GM19351 (cell line): Measurements from ENCODE around the gene SHTN1.
A peak's percentile ranks its signal among the peaks of the same experiment; 100 is the strongest.

Experiments used
- ATAC-seq: cut with Tn5 transposase; IDR thresholded peaks from one replicate; pipeline ENCODE4 v1.9.1; 2021; ENCODE audit warnings: mild to moderate bottlenecking, moderate library complexity; ENCODE audit not compliant: unreplicated experiment

SHTN1 gene

DNA sequence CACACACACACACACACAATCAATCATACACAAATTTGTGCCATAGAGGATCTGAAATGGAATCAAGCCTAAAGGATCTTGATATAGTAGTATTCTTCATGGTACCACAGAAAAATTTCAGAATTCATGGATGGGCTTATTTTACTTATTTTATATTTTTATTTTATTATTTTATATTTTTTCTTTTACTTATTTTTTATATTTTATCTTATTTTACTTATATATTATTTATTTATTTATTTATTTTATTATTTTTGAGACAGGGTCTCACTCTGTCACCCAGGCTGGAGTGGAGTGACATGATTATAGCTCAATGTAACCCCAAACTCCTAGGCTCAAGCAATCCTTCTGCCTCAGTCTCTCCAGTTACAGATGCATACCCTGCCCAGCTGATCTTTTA, 16.7 kb downstream of the SHTN1 start:
- ATAC-seq: no peak

DNA sequence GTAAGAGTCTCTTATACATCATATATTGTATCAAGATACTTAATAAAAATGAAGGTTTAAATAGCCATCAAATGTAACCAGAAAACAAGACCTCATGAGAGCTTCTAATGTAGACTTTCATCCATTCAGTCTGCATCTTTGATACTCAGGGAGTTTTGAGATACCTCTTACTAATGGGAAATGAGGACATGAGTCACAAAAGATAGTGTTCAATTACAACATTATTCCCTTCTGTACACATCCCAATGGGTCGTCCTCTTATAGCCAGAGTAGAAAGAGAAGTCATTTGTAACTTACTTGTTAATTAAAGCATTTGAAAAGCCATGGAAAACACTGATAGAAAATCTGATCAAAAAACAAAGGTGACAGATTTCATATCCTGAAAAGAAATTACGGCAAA, 19.4 kb downstream of the SHTN1 start:
- no peak for ATAC-seq

DNA sequence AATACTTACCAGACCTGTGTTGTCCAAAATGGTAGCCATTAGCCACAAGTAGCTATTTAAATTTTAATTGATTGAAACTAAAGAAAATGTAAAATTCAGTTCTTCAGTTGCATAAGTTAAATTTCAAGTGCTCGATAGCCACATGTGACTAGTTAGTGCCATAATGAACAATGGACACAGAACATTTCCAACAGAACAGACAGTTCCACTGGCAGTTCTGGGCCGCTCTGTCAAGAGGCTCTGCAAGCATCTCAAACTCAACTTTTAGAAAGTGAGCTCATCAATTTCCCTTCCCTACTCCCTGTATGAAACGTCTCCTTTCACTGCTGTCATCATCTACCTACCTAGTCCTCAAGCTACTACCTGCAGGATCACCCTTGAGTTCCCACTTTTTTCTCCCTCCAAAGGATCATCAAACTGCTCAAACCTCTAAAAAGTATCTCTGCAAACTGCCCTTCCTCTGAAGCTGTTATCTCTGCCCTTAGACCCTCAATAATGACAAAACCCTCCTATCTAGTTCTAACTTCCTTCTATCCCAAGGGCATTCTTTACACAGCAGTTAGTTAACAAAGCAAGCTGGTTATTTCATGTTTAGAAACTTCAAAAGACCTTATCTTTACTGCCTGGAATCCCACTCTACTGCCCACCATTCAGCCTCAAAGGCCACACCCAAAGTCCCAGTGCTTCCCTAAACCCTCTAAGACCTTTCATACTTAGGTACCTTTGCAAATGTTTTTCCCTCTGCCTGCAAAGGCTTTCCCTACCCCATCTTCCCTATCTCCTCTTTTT, 20.6 kb downstream of the SHTN1 start:
- ATAC-seq: no peak

DNA sequence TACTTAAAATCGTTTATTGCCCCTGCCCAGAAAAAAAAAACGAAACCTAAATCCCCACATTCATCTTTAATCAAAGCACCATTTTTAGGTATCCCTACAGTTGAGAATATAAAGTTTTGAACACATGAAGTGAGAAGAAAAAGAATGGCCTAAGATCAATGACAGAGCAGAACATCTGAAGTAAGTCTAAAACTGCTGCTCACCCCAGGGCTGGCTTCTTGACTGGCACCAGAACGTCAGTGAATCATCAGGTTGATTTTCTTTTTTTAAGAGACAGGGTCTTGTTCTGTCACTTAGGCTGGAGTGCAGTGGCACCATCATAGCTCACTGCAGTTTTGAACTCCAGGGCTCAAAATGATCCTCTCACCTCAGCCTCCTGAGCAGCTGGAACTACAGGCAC, 24.9 kb downstream of the SHTN1 start:
- ATAC-seq: no peak

DNA sequence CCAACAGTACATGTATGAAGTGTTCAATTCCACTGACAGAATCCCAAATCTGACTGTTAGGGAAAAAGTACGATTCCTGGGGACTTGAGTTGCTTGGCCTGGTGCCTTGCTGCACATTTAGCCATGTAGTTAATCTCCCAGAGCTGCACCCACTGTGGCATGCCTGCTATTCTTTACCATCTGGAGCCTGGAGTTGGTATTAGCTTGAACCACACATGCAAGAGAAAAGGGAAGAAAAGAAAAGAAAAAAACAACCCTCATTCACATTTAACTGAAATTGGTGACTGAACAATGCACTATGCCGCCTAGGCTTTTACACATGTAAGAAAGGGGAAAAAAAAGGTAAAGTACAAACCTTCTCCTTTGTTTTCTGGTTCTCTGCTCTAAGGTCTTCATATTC, 26.1 kb downstream of the SHTN1 start:
- ATAC-seq: no peak

DNA sequence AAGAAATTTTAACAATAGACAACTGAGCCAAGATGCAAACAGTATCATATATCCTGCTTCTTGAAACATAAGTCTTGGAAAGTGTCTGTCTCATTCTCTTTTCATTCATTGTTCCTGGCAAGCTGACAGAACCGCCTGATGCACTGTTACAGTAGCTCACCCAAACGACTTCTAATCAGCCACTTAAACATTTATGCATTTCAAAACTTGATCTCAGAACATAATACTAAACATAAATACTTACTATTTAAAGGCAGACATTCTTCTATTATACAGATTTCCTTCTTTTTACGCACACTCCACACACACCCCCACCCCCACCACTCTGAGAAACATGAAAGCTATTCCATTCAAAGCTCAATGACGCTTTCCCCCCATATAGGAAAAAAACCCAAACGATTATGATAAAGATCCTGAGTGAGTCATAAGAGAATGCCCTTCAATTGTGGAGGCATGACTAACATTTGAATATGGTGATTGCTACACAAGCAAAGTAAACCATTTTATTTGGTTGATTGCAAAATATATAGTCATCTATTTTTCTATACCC, 30.5 kb downstream of the SHTN1 start:
- no peak for ATAC-seq

DNA sequence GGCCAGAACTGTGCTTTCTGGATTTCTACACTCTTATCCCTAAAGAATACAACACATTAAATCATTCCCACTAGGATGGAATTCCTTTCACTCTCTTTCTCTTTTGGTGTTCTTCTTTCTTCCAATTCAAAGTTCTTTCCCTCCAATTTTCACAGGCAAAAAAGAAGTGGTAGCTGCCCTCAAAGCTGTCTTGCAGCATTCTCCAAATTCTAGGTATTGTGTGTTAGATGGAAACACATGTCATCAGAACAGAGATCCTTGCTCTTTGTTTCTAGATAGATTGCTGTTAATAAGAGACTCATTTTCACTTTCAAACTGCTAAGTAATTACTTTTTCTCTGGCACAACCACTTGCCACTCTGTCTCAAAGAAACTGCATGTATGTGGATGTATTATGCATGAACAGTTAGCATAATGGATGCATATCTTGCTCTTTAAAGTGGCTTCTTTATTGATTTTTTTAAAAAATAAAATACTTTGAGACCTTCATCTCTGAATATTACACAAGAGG, 31.0 kb downstream of the SHTN1 start:
- ATAC-seq: no peak

DNA sequence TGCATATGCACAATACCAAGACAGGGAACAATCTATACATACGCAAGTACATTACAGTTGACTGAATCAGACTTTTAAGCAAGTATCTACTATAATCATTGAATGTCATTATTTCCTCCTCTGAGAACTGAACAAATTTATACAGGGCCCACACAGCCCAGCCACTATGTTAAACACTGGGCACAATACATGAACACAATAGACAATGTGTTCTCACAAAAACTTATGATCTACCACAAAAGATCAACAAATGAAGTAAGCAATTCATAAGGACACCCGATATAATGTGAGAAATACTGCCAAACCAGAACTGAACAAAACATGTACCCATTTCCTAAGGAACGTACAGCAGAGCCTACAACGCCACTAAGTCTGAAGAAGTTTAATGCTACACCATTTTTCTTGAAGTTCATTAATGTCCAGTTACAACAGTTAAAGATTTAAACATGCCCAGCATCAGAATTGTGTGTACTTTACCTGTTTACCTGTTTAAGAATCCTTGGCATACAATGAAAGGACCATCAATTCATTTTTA, 31.5 kb downstream of the SHTN1 start:
- ATAC-seq: no peak

DNA sequence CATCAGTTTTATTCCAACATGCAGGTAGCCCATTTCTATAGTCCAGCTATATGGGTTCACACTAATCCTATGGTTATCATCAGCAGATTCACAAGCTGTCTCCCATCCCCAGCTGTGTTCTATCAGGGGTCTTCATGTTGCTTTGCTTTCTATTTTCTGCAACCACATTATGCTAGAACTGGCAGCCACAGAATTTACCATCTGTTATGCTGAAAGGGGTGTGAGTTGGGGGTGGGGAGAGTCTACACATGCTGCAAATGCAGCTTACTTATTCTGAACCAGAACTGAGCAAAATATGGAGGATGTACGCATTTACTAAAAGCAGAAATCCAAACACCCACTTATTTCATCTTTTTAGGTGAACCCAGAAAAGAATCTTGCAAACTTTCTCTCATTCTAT, 32.9 kb downstream of the SHTN1 start:
- ATAC-seq: no peak

DNA sequence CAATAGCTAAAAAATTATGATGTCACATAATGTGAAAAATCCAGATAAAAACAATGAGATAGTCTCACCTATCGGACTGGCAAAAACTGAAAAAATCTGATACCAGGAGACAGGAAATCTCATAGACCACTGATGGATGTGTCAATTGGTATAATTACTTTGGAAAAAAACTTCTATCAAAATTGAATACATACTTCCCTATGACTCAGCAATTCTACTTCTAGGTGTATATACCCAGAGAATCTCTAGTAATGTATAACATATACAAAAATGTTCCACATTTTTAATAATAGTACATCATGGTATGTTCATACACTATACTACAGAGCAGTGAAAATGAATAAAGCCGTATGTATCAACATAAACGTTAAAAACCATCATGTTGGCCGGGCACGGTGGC, 34.9 kb downstream of the SHTN1 start:
- no peak for ATAC-seq

DNA sequence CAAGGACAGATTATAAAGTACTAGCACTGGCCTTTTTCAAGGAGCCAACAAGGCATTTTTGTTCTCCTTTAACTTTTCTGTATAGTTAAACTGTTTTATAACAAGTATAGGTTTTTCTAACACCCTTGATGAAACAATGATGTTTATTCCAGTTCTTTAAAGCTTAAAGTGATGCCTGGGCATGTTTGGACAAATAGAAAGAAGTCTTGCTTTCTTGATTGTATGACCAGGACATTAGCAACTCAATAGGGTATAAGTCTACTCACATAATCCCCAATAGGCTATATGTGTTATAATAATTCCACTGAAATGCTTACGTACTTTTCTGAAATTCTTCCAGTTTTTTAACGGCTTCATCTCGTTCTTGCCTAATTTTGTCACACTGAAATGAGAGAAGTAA, 36.7 kb downstream of the SHTN1 start:
- no peak for ATAC-seq

DNA sequence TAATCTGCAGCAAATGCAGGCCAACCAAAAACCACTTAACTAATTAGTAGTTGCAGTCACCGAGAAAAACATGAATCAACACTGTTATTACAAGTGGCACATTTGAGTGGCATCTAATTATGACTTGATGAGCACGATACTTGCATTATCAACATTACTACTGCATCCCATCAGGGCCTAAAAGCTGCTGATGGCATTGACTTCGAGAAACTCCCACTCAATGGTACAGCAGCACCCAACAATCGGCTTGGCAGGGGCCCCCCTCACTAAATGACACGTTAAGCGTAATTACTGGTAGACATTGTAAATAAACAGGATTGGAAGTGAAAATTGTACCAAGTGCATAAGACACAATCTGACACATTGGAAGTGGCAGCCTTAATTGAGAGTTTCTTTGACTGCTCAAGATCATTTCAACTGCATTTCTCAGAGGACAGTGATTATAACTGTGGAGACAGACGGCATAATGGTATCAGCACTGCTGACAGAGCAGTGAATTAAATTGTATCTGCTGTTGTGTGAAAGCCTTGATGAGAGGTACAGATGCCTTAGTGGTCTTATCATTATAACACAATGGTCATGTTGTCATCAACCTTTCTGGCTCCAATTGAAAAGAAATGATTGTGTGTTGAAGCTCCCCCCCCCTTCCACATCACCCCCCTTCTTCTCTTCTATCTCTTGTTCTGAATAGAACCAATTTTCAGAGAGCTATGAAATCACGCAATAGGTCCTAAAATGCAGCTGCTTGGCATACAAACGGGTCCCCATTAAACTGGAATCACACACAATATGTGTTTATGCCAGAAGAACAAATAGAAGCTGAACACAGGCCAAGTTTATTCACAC, 43.4 kb downstream of the SHTN1 start:
- ATAC-seq: no peak

DNA sequence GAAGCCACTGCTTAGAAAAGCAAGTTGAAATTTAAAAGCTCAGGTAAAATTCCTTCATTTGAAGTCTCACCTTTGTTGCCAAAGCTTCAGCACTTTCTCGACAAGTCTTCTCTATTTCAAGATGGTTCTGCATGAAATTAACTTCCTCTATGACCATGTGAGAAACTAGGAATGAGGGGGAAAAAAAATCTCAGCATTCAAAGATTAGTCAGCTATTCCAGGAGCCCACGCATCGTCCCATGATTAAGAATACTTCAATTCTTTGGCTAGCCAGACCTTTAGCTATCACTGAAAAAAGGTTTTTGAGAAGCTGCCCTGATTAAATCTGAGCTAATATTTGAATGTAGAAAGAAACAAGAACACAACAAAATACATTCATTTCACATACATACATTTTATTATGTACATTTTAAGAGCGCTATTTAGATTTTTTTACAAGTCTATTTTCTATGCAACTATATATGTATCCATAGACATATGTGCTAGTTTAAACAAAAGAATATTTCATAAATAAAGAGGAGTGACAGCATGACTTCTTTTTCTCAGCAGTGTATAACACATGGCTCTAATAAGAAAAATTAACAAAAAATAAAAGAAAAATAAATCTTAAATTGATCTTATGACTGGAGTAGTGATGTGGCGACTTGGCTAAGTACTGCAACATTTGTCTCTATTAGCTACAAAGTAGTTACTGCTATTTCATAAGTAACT, 44.8 kb downstream of the SHTN1 start:
- no peak for ATAC-seq

DNA sequence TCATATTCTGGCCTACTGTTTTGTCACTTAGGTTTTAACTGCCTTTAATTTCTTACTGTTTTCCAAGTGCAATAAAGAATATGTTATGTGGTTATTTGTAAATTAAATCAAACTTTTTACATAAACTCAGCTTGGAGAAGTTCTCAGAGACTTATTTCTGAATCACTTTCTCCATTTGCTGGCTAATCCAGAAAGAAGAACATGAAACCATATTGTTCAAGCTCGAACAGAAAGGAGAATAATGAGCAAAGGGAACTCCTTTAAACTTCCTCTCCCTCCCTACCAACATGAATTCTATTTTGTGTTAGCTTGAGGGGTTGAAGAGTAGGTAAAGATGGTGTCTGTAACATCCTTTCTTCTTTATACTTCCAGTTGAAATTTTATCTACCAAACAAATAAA, 52.3 kb downstream of the SHTN1 start:
- ATAC-seq: no peak

DNA sequence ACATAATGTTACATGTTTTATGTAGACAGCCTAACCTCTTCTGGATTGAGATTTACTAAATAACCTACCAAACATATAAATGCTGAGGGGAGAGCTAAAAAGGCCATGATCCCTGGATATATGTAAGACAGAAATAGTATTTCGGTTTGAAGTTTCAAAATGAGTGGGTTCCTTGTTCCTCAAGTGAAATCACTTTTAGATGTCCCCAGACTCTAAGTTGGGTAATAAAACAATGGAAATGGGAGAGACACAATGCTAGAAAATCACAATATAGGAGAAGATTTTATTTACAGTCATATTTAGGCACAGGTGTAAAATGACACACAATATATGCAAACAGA, 56.5 kb downstream of the SHTN1 start:
- peak; percentile 55 for ATAC-seq

DNA sequence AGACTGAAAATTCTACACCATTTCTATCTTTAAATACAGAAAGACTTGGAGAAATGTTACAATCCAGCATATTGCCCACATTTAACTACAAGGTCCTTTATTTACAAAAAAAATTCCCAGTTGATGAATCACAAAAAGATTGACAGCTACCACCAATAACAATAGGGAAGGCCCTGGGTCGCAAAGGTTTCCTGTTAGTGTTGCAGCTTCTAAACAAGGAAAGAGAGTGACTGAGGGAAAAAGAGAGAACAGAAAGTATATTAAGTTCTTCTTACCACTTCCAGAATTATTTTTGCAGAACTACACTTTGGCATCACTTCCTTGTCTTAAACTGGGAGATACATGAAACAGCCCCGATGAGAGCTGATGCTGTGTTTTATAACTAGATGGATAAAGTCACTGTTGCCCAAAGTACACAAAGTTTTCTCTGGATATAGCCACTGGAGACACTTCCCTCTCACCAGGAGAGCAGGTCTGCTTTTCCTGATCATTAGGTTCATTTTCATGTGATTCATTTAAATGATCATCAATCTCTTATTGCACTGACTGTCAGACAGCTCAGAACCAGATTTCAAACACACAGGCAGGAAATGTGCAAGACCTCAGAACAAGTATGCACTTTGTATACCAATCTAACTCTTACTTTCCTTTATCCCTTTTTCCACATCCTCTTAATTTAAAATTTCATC, 57.0 kb downstream of the SHTN1 start:
- peak; percentile 60 for ATAC-seq

DNA sequence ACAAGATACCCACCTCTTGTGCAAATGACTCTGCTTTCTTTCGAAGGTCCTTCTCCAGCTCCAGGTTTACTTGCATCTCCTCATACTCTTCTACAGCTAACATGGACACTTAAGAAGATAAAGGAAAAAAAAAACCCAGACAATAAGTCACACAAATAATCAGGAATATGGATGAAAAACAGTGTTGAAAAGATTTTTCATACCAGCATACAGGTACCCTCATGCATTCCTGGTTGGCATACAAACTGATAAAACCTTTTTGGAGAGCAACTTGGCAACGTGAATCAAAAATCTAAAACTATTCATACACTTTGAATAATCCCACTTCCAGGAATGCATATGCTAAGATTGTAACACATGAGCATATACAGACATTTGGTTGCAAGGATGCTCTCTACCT, 60.1 kb downstream of the SHTN1 start:
- no peak for ATAC-seq

DNA sequence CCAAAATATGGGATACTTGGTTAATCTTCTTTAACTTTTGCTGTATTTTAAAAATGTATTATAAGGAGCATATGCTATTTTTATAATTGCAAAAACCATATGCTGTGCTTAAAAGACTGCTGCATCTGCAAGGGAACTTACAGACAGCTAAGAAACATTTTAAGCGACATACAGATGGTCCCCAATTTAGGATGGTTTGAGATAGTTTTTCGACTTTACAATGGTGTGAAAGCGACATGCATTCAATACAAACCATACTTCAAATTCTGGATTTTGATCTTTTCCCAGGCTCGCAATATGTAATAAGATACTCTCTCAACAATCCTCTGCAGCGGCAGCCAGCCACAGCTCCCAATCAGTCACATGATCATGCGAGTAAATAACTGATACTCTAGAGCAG, 73.2 kb downstream of the SHTN1 start:
- no peak for ATAC-seq

DNA sequence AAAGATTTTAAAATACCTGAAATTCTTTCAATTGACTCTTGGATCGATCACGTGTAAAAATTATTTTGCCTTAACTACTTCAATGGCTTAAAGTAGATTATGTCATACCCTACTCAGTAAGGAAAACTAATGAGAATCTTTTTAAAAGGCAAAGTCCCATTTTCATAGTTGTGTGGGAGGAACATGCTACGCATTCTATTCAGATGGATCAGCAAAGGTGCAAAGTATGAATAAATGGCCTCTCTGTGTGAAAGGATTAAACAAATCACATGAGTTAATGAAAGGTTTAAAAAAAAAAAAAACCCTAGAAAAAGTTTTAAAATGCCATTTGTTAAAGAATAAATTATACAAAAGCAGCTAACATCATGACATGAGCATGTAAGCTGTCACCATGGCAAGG, 78.6 kb downstream of the SHTN1 start:
- no peak for ATAC-seq

DNA sequence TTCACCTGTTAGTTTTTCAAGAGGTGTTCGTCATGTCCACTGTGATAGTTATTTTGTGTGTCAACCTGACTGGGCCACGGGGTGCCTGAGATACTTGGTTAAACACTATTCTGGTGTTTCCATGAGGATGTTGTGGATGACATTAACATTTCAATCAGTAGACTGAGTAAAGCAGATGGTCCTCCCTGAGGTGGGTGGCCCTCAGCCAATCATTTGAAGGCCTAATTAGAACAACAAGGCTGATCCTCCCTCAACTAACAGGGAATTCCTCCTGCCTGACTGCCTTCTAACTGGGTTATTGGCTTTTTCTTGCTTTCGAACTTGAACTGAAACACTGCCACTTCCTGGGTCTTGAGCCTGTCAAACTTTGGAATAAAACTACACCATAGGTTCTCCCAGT, 79.9 kb downstream of the SHTN1 start:
- ATAC-seq: no peak

DNA sequence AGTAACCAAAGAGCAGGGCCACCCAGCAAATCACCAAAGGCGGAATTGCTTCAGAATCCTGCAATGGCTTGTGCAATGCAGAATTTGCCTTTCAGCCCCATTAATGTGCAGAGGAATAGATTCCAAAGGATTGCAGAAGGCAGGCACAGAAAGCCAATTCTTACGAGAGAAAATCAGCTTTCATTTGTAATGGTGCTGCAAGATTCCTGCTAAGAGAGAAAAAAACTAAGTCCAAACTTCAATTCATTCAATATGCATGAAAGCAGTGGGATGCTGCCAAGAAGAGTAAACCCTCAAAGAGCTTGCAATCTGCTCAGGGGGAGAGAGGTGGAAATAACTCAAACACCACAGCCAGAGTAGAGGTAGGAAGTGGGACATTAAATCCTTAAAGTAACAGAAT, 85.3 kb downstream of the SHTN1 start:
- no peak for ATAC-seq
